SIG-M5 treated with dmso at 0.1 percent for 504 hours (cell line): ENCODE measurements around the gene EFHC2.
"Not testable (repeated sequence)": the region's sequence is repeated elsewhere in the genome, so short reads cannot be mapped to it uniquely, and the experiment has no call there.

ENCODE experiments used
- DNase-seq: peaks from one replicate; lab custom pipeline; 2025; ENCODE audit not compliant: unreplicated experiment; lab: John Stamatoyannopoulos, UW

Gene EFHC2

DNA sequence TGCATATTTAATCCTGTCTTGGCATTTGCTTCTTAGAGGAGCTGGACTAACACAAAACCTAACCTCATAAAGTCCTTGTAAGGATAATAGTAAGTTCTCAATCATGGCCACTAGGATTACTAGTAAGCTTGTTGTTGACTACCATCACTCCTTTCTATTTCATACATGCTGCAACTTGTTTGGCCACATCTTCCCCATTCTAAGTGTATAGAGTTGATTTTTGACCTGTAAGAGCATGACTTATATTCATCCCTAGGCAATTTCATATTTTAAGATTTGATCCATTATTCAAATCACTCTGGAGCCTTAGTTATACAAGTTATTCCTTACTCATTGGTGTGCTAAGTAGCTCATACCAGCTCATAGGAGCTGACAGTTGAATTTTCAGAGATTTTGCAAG, 109.4 kb downstream of the EFHC2 start:
- DNase-seq: no peak

DNA sequence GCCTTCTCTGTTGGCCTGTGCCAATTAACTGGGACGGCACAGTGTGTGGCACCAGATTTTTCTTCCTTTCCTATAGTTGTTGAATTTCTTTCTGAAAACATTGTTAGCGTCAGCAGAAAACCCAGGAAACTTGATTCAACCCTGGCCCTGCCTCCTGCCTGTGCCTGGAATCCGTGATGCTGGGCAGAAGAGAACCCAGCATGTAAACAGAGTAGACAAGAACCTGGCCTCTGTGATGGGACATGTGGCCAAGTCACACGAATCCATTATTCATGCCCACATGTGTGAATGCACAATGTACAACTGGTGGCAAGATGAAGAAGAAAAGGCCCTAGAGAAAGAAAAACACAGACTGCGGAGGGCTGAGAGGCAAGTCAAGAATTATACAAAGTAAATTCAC, 111.4 kb downstream of the EFHC2 start:
- DNase-seq: no peak

DNA sequence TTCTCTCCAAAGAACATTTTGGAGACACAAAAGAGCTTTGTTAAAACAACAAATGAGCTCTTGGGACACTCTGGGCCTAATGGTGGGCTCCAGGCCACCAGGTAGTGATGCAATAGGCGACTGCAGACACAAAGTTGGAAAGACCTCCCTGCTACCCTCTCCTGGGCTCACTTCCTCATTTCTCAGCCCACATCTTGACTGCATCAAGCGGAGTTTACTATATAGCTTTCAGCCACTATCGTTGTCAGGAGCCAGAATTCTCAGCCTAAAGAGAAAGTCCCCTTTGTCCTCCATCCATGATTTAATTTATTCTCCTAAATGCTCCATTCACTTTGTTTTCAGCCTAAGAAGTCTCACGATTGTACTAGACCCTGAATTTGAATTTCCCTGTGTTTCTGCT, 114.9 kb downstream of the EFHC2 start:
- peak; percentile 55 for DNase-seq

DNA sequence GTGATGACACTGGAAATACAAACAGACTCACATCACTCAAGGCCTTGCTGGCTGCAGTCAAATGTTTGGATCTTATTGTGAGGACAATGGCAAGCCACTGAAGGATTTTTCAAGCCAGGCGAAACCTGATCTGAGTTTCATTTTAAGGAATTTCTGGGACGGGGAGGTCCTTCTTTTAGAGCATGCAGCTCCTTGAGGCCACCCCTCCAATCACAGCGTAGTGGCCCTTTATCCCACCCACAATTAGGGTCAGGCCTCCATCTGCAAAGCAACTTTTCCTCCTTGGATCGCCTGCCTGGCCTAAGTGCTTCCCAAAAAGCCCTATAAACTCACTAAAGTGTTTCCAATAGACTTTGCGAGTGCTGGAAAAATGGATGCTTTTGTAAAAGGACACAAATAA, 115.5 kb downstream of the EFHC2 start:
- no peak for DNase-seq

DNA sequence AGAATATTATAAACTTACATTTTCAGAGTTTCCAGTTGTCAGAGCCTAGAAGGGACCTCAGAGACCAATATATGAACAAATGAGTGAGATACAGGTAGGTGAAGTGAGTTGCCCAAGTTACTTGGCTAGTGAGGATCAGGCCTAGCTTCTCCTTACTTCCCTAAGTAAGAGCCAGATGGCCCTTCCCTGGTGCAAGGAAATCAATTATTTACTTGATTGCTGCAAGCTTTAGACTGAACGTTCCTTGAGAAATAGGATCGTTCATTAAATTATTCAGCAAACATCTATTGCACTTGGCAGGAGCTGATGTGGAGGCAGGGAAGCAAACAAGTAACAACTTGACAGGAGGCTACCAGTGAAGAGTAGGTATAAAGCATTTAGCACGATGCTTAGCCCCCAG, 117.8 kb downstream of the EFHC2 start:
- no peak for DNase-seq

DNA sequence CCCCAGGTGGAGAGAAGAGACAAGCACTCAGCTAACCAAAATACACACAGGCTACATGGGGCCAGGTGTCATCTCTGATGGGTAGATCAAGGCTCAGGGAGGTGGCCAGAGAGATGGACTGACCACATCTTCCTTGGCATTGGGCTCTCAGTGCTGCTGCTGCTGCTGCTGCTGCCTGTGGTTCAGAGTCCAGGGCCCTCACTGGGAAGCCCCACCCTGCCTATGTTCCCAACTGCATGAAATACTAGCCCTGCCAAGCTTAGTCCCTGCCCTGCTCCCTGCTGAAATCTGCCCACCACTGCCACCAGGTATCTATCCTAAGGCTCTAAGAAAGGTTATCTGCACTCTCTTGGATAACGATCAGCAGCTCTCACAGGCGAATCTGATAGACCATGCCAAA, 118.7 kb downstream of the EFHC2 start:
- no peak for DNase-seq

DNA sequence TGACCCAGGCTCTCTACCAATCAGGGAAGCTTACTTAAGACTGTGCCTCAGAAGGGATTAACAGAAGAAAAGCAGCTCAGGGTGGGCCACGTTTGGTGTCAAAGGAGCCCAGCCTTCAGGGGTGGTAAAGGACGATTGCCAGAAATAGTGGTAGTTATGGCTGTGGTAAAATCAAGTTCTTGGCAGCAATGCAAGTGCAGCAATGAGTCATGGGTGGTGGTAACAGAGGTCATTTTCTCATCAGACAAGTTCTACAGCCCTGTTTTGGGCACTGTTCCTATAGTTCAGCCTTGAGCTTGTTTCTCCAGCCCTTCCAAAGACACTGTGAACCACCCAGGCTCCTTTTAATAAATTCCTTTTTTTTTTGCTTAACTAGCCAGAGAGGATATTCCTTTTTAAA, 120.3 kb downstream of the EFHC2 start:
- peak; percentile 19 for DNase-seq

DNA sequence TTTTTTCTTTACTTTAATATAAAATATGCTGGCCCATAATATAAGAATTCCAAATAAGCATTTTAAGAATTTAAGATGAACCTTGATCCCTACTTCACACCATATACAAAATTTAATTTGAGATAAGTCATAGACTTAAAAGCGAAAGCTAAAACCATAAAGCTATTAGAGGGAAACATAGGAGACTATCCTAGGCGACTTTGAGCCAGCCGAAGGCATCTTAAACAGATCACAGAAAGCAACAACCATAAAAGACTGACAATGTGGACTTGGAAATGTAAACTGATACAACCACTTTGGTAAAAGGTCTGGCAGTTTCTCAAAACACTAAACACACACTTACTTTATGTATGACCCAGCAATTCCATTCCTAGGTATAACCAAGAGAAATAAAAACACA, 125.0 kb downstream of the EFHC2 start:
- no peak for DNase-seq

DNA sequence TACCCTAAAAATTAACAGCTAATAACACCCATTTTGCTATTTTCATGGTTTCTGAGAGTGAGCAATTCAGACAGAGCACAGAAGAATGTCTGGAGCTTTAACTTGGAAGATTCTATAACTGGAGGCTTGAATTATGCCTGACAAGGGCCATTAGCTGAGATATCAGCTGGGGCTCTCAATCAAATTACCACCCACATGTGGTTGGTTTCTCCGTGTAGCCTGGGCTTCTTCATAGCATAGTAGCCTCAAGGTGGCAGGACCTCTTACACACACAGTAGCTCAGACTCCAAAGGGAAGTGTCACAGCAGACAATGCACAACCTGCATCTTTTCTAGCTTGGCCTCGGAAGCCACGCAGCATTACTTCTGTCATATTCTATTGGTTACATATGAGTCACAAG, 127.3 kb downstream of the EFHC2 start:
- DNase-seq: no peak

- no peak for DNase-seq
Measured at GRCh38 chrX:44203791-44204190, 139.7 kb downstream of the EFHC2 start.

DNA sequence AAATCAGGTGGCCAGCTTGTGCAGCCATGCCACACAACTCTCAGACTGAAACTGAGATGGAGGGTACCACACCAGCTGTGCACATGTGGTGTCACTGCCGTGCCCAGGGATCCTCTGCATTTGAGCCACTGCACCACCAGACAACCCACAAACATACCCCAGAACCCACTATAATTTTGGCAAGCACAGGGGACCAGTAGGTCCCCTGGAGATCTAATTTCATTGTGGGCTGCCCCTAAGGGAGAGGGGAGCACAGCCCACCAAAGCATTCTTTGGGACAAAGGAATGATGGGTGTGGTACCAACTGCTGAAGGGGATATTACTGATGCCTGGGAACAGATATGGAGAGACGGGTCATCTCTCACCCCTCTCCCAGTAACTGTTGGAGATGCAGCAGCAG, 140.9 kb downstream of the EFHC2 start:
- no peak for DNase-seq

GRCh38 chrX:44189116-44189515, 154.4 kb downstream of the EFHC2 start:
- no peak for DNase-seq

DNA sequence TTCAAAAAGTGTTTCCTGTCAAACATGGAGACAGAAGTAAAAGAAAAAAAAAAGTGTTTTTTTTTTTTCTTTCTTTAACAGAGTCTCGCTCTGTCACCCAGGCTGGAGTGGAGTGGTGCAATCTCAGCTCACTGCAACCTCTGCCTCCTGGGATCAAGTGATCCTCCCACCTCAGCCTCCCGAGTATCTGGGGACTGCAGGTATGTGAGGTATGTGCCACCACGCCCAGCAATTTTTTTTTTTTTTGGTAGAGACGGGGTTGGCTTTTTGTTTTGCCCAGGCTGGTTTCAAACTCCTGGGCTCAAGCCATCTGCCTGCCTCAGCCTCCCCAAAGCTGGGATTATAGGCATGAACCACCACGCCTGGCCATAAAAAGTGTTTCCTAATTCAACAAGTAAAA, 155.6 kb downstream of the EFHC2 start:
- not testable (repeated sequence) for DNase-seq

- DNase-seq: peak; percentile 7
Measured at GRCh38 chrX:44183329-44183728, 160.1 kb downstream of the EFHC2 start.

GRCh38 chrX:44178274-44179053, 165.0 kb downstream of the EFHC2 start:
- DNase-seq: no peak

- no peak for DNase-seq
Measured at GRCh38 chrX:44175455-44175854, 168.0 kb downstream of the EFHC2 start.

DNA sequence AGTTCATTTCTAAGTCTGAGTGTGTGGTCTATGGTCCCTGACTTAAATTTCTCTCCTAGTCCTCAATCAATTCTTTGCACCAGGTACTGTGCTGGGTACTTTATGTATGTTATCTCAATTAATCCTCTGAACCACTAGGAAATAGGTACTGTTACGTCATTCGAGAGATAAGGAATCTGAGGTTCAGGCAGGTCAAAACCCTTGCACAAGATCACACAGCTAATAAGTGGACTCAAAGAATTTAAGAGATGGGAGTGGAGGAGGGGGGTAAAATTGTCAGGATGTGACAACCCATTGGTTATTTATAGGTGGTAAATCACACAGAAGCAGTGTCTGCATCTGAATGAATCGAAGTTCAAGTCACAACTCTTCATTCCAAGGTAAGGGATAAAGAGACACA, 169.4 kb downstream of the EFHC2 start:
- DNase-seq: no peak

GRCh38 chrX:44173219-44173618, 170.3 kb downstream of the EFHC2 start:
- no peak for DNase-seq

- DNase-seq: no peak
Measured at GRCh38 chrX:44167116-44167515, 176.4 kb downstream of the EFHC2 start.

- no peak for DNase-seq
Measured at GRCh38 chrX:44162964-44163475, 180.5 kb downstream of the EFHC2 start.

GRCh38 chrX:44157858-44158257, 185.6 kb downstream of the EFHC2 start:
- DNase-seq: no peak

- no peak for DNase-seq
Measured at GRCh38 chrX:44157283-44157682, 186.2 kb downstream of the EFHC2 start.

- DNase-seq: no peak
Measured at GRCh38 chrX:44156726-44157125, 186.7 kb downstream of the EFHC2 start.
